Spinal cord (tissue), 10 donors: ENCODE data around the gene FAM13B. TPM values are rescaled to one million over a fixed set of nuclear protein-coding genes. Genes with fewer than 3 reads are reported as not detected.

ENCODE experiments used
- DNase-seq, 6 donors: peaks; one replicate each; pipeline versions ENCODE4 v3.0.0 to v3.0.0-alpha.2; 2013 to 2015; ENCODE audit warnings: low spot score in 6 of 6, low read depth in 4 of 6
- H3K27ac ChIP-seq: one replicate; pipeline ENCODE4 v1.5.1; 2013; ENCODE audit warnings: low read depth, low read length, control low read depth
- H3K27me3 ChIP-seq: one replicate; pipeline ENCODE4 v1.6.1; 2013; ENCODE audit warnings: low read length; ENCODE audit not compliant: control insufficient read depth, insufficient read depth
- H3K36me3 ChIP-seq: one replicate; pipeline ENCODE4 v1.6.1; 2013; ENCODE audit warnings: low read length; ENCODE audit not compliant: control insufficient read depth, insufficient read depth
- H3K4me1 ChIP-seq: one replicate; pipeline ENCODE4 v1.6.1; 2013; ENCODE audit warnings: low read length; ENCODE audit not compliant: control insufficient read depth, insufficient read depth
- H3K4me3 ChIP-seq: one replicate; pipeline ENCODE4 v1.5.1; 2013; ENCODE audit warnings: low read depth, low read length, control low read depth
- H3K9me3 ChIP-seq: one replicate; pipeline ENCODE4 v1.6.1; 2013; ENCODE audit warnings: low read length; ENCODE audit not compliant: control insufficient read depth, insufficient read depth
- WGBS: methylation state at CpG from one replicate; pipeline ENCODE4 v1.1.5; 2013; ENCODE audit warnings: missing lambda C conversion rate; ENCODE audit not compliant: insufficient coverage; 5-methylcytosine and 5-hydroxymethylcytosine counted together
- polyA plus RNA-seq, 2 donors: library from polyadenylated mRNA; unstranded; fragments of 120-200 nt; gene quantifications; one replicate each; pipeline ENCODE4 v1.2.1, GENCODE V29; 2013; ENCODE audit not compliant: insufficient read length in 2 of 2
- total RNA-seq, 2 donors: library from RNA; depleted of rRNA in 1 of 2; stranded (reverse); fragments of 120-200 nt in 1 of 2; fragments of >200 nt in 1 of 2; gene quantifications; one replicate each; pipeline versions ENCODE4 v1.2.3 to v1.2.4, GENCODE V29; 2013 to 2014
- donor health status: healthy.

Gene FAM13B
- total and polyA plus RNA-seq, 4 donors: 39.5 to 92.9 (median 72.1) TPM

- Histone ChIP-seq H3K4me3 (no peak overlapping the region), H3K36me3 (no peaks in the 10 kb centered on the region), H3K27me3 (no peaks in the 10 kb centered on the region), H3K27ac (no peak overlapping the region), H3K4me1 (no peaks in the 10 kb centered on the region), H3K9me3 (no peaks in the 10 kb centered on the region)
- 72% methylated on average over 4 of the region's 4 CpGs for WGBS
- DNase-seq: no peak
Measured at GRCh38 chr5:137923856-137924255, 109.0 kb downstream of the FAM13B start.

- no peak overlapping the region for H3K27ac ChIP-seq
- no peak for DNase-seq
- no peaks in the 10 kb centered on the region for H3K27me3 ChIP-seq
- no peaks in the 10 kb centered on the region for H3K9me3 ChIP-seq
- no peaks in the 10 kb centered on the region for H3K36me3 ChIP-seq
- no peaks in the 10 kb centered on the region for H3K4me1 ChIP-seq
- H3K4me3 ChIP-seq: no peak overlapping the region
- WGBS: 64% methylated on average over 2 of the region's 3 CpGs
Measured at GRCh38 chr5:137921931-137922330, 110.9 kb downstream of the FAM13B start.

GRCh38 chr5:137916923-137917322 lies 116.0 kb downstream of the FAM13B start:
- Histone ChIP-seq H3K9me3 (no peaks in the 10 kb centered on the region), H3K27ac (no peak overlapping the region), H3K27me3 (no peaks in the 10 kb centered on the region), H3K36me3 (no peaks in the 10 kb centered on the region), H3K4me3 (no peak overlapping the region), H3K4me1 (no peaks in the 10 kb centered on the region)
- no CpG with 5 or more reads among the region's 1 CpG for WGBS
- DNase-seq: no peak

DNA sequence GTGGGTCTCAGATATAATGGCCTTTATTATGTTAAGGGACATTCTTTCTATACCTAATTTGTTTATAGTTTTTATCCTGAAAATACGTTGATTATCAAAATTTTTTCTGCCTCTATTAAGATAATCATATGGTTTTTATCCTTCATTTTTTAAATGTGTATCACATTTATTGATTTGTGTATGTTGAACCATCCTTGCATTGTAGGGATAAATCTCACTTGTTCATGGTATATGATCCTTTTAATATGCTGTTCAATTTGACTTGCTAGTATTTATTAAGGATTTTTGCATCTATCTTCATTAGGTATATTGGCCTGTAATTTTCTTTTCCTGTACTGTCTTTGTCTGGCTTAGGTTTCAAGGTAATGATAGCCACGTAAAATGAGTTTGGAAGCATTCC lies 118.1 kb downstream of the FAM13B start:
- Histone ChIP-seq H3K4me3 (no peak overlapping the region), H3K9me3 (no peaks in the 10 kb centered on the region), H3K36me3 (no peaks in the 10 kb centered on the region), H3K27ac (no peak overlapping the region), H3K27me3 (no peaks in the 10 kb centered on the region), H3K4me1 (no peaks in the 10 kb centered on the region)
- no CpG with 5 or more reads among the region's 2 CpGs for WGBS
- DNase-seq: no peak

DNA sequence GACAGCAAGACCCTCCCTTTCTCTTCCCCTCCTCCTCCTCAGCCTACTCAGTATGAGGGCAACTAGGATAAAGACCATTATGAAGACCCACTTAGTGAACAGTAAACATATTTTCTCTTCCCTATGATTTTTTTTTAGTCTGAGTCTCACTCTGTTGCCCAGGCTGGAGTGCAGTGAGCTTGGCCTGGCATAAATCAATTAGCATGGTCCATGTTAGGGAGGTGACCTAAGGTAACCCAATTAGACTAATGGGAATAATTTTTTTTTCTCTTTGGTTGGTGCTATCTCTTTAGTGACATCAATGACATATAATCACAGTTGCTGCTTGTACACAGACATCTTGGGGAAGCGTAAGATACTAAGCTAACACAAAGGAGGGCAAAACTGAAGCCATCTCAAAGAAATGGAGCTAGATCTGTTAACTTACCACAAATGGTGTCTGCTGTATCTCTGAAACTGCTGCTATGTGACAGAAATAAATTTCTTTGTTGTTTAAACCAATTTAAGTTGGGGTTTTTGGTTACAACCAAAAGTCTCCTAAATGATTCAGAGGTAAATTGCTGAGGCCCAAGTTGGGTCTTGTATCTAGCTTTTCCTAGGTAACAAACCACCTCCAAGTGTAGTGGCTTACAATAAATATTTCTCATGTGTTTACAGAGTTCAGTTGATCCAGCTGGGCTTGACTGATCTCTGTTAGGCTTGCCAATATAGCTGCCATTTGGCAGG lies 130.3 kb downstream of the FAM13B start:
- no peaks in the 10 kb centered on the region for H3K4me1 ChIP-seq
- H3K9me3 ChIP-seq: no peaks in the 10 kb centered on the region
- WGBS: 100% methylated on average over 1 of the region's 1 CpG
- DNase-seq: no peak
- H3K27ac ChIP-seq: no peak overlapping the region
- H3K4me3 ChIP-seq: no peak overlapping the region
- H3K36me3 ChIP-seq: no peaks in the 10 kb centered on the region
- H3K27me3 ChIP-seq: no peaks in the 10 kb centered on the region

DNA sequence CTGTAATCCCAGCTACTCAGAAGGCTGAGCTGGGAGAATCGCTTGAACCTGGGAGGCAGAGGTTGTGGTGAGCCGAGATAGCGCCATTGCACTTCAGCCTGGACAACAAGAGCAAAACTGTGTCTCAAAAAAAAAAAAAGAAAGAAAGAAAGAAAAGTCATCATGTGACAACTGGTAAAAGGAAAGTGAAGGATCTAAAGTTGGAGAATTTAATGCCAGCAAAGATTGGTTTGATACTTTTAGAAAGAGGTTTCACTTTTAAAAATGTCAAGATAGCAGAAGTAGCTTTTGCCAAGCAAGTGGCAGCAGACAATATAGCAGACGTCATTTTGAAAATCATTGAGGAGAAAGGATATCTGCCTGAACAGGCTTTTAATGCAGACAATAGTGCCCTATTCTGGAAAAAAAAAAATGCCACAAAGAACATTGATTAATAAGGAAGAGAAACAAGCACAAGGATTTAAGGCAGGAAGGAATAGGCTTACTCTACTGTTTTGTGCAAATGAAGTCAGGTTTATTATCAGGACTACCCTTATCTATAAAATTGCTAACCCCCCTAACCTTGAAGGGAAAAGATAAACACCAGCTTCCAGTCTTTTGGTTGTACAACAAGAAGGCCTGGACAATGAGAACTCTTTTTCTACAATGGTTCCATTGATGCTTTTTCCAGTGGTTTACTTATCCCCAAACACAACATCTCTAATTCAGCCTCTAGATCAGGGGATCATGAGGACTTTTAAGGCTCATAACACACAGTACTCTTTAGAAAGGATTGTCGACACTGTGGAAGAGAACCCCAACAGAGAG lies 131.7 kb downstream of the FAM13B start:
- H3K27ac ChIP-seq: no peak overlapping the region
- WGBS: 57% methylated on average over 3 of the region's 5 CpGs

GRCh38 chr5:137899493-137899892 lies 133.4 kb downstream of the FAM13B start:
- Histone ChIP-seq H3K4me3 (no peak overlapping the region), H3K4me1 (no peaks in the 10 kb centered on the region), H3K36me3 (no peaks in the 10 kb centered on the region), H3K27me3 (no peaks in the 10 kb centered on the region), H3K9me3 (no peaks in the 10 kb centered on the region), H3K27ac (no peak overlapping the region)
- no peak for DNase-seq
- WGBS: no CpG with 5 or more reads among the region's 3 CpGs

More for the DNA sequence above, 131.7 kb downstream of the FAM13B start:
- no peaks in the 10 kb centered on the region for H3K9me3 ChIP-seq
- no peaks in the 10 kb centered on the region for H3K36me3 ChIP-seq
- H3K4me1 ChIP-seq: no peaks in the 10 kb centered on the region
- no peak for DNase-seq
- no peaks in the 10 kb centered on the region for H3K27me3 ChIP-seq
- H3K4me3 ChIP-seq: no peak overlapping the region

DNA sequence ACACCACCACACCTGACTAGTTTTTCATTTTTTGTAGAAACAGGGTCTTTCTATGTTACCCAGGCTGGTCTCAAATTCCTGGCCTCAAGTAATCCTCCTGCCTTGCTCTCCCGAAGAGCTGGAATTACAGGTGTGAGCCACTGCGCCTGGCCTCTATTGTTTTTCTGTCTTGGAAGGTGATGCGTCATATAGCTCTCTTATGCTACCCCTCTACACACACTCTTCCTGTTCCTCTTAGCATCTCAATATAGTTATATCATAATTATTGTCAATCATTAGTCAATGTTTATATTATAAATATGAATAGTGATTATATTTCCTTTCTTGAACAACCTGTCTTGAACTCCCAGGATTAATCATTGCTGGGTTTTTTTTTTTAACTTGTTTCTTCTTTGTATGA lies 136.3 kb downstream of the FAM13B start:
- H3K27ac ChIP-seq: no peak overlapping the region
- no peaks in the 10 kb centered on the region for H3K9me3 ChIP-seq
- no peaks in the 10 kb centered on the region for H3K36me3 ChIP-seq
- no peak overlapping the region for H3K4me3 ChIP-seq
- no CpG with 5 or more reads among the region's 3 CpGs for WGBS
- no peaks in the 10 kb centered on the region for H3K4me1 ChIP-seq
- DNase-seq: no peak
- no peaks in the 10 kb centered on the region for H3K27me3 ChIP-seq

DNA sequence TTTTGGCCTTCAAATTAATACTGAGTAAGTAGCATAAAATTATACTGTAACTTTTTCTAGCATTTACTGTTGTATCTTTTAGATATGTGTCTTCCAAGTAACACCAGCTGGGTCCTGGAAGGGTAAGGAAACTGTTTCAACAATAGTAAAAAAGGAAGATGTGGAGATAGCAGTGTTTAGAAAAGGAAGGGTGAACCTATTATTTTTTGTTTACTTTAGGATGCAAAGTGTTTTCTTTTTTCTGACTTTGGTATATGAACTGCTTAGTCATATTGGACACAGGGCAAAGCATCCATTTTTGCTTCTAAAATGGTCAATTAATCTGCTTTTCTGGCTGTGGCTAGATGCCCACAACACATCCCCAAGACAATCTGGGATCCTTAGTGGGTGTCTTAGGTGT lies 138.3 kb downstream of the FAM13B start:
- Histone ChIP-seq H3K27ac (no peak overlapping the region), H3K27me3 (no peaks in the 10 kb centered on the region), H3K4me1 (peaks cover 2% of the 10 kb centered on the region), H3K4me3 (no peak overlapping the region), H3K36me3 (no peaks in the 10 kb centered on the region), H3K9me3 (no peaks in the 10 kb centered on the region)
- DNase-seq: no peak

GRCh38 chr5:137891849-137892248 lies 141.0 kb downstream of the FAM13B start:
- DNase-seq: no peak
- H3K9me3 ChIP-seq: no peaks in the 10 kb centered on the region
- H3K27ac ChIP-seq: no peak overlapping the region
- WGBS: 100% methylated on average over 2 of the region's 3 CpGs
- H3K27me3 ChIP-seq: no peaks in the 10 kb centered on the region
- H3K4me1 ChIP-seq: peaks cover 12% of the 10 kb centered on the region
- H3K4me3 ChIP-seq: no peak overlapping the region
- no peaks in the 10 kb centered on the region for H3K36me3 ChIP-seq
